Right ventricle myocardium inferior (tissue), 1 donor: ENCODE data around the gene OTOR. TPM values are rescaled to one million over a fixed set of nuclear protein-coding genes. Genes with fewer than 3 reads are reported as not detected.

ENCODE experiments used
- ATAC-seq: fragments of 200-7000 bp; cut with Tn5 transposase; one replicate; pipeline ENCODE4 v1.9.1; 2020; ENCODE audit warnings: mild to moderate bottlenecking, moderate library complexity
- DNase-seq: peaks from one replicate; pipeline ENCODE4 v3.0.0; 2021; ENCODE audit errors: missing footprints
- intact Hi-C: fragments of 100-400 bp; cut with DNase I; formaldehyde crosslinking; loops from one replicate; pipeline ENCODE4 v1.11.0; 2022
- total RNA-seq: library from RNA; stranded (reverse); fragmentation: NEBNext Ultra II Directional; extraction: Animal tissue kit (Norgen Biotek cat#: 25700); gene quantifications from one replicate; pipeline ENCODE4 v1.2.1, GENCODE V29; 2021
- donor health status: DM: no; HTN: yes; CAD: no; lungs with severe emphysema.

Gene OTOR
- total RNA-seq, 1 donor from 2014 or later = not detected

- ATAC-seq (no peak), DNase-seq (no peak)
- intact Hi-C loops = no loop called here
These were observed 3.9 kb upstream of the OTOR start for GRCh38 chr20:16744178-16744807.

- DNase-seq (no peak), ATAC-seq (no peak)
- intact Hi-C loops = no loop called here
These were observed 3.0 kb upstream of the OTOR start for GRCh38 chr20:16745204-16745603.

GRCh38 chr20:16747291-16747811 is 807 bp upstream of the OTOR start:
- no peak for ATAC-seq
- intact Hi-C loops = no loop called here
- no peak for DNase-seq

GRCh38 chr20:16749573-16749972 is 1.4 kb downstream of the OTOR start:
- intact Hi-C loops = no loop called here
- DNase-seq (no peak), ATAC-seq (no peak)

GRCh38 chr20:16752082-16752481 is 3.9 kb downstream of the OTOR start:
- ATAC-seq (no peak), DNase-seq (no peak)
- intact Hi-C loops = no loop called here

GRCh38 chr20:16752901-16753300 is 4.7 kb downstream of the OTOR start:
- intact Hi-C loops = no loop called here
- no peak for ATAC-seq
- DNase-seq = no peak

- ATAC-seq (no peak), DNase-seq (no peak)
- intact Hi-C loops = no loop called here
These were observed 10.5 kb downstream of the OTOR start for GRCh38 chr20:16758454-16759180.

GRCh38 chr20:16759181-16759563 is 11.0 kb downstream of the OTOR start:
- no peak for ATAC-seq
- intact Hi-C loops = no loop called here
- no peak for DNase-seq

GRCh38 chr20:16760431-16761304 is 12.5 kb downstream of the OTOR start:
- no peak for ATAC-seq
- no peak for DNase-seq
- intact Hi-C loops = loop anchor here (5.0 kb wide), 2 partner anchors 58 to 243 kb away; no protein-coding TSS in a partner anchor

GRCh38 chr20:16761305-16761829 is 13.2 kb downstream of the OTOR start:
- ATAC-seq = peak; percentile 56
- intact Hi-C loops = loop anchor here (5.0 kb wide), 2 partner anchors 59 to 244 kb away; no protein-coding TSS in a partner anchor
- DNase-seq = no peak

GRCh38 chr20:16764560-16764959 is 16.4 kb downstream of the OTOR start:
- intact Hi-C loops = loop anchor here (5.0 kb wide), 2 partner anchors 62 to 247 kb away; no protein-coding TSS in a partner anchor
- ATAC-seq (no peak), DNase-seq (no peak)

GRCh38 chr20:16771213-16771612 is 23.1 kb downstream of the OTOR start:
- intact Hi-C loops = no loop called here
- DNase-seq (no peak), ATAC-seq (no peak)

- no peak for ATAC-seq
- DNase-seq = no peak
- intact Hi-C loops = no loop called here
These were observed 27.8 kb downstream of the OTOR start for GRCh38 chr20:16775961-16776360.

- intact Hi-C loops = no loop called here
- ATAC-seq = no peak
- no peak for DNase-seq
These were observed 29.0 kb downstream of the OTOR start for GRCh38 chr20:16777126-16777525.

- ATAC-seq (no peak), DNase-seq (no peak)
- intact Hi-C loops = no loop called here
These were observed 30.0 kb downstream of the OTOR start for GRCh38 chr20:16778159-16778558.

- intact Hi-C loops = no loop called here
- DNase-seq (no peak), ATAC-seq (no peak)
These were observed 33.3 kb downstream of the OTOR start for GRCh38 chr20:16781496-16781895.

GRCh38 chr20:16785226-16785625 is 37.1 kb downstream of the OTOR start:
- no peak for ATAC-seq
- no peak for DNase-seq

More at GRCh38 chr20:16785226-16785625, 37.1 kb downstream of the OTOR start:
- intact Hi-C loops = no loop called here
